T-helper 1 cell treated with Interleukin-12 subunit alpha and Interleukin-12 subunit beta and Interleukin-4 antibody, amounts not matched to agents 30 μg/mL and 1 μg/mL, for 36 hours (primary cell): Measurements from ENCODE around the gene FJX1.
"Not testable (repeated sequence)": the region's sequence is repeated elsewhere in the genome, so short reads cannot be mapped to it uniquely, and the experiment has no call there.

Experiments
- H3K27ac Mint-ChIP-seq: one replicate; pipeline ENCODE4 v1.8.0; 2021; ENCODE audit warnings: mild to moderate bottlenecking, mixed read lengths
- H3K27me3 Mint-ChIP-seq: one replicate; pipeline ENCODE4 v1.8.0; 2021; ENCODE audit warnings: low read depth, mixed read lengths
- H3K36me3 Mint-ChIP-seq: one replicate; pipeline ENCODE4 v1.8.0; 2021; ENCODE audit warnings: low read depth, mixed read lengths
- H3K4me1 Mint-ChIP-seq: one replicate; pipeline ENCODE4 v1.8.0; 2021; ENCODE audit warnings: low read depth, mixed read lengths
- H3K4me3 Mint-ChIP-seq: one replicate; pipeline ENCODE4 v1.8.0; 2021; ENCODE audit warnings: mild to moderate bottlenecking, moderate library complexity, mixed read lengths
- H3K9me3 Mint-ChIP-seq: one replicate; pipeline ENCODE4 v1.8.0; 2021; ENCODE audit warnings: mixed read lengths

The FJX1 gene

GRCh38 chr11:35661534-35661933, 43.3 kb downstream of the FJX1 start:
- H3K27me3 Mint-ChIP-seq: peaks cover 23% of the 10 kb centered on the region
- H3K27ac Mint-ChIP-seq: no peak overlapping the region
- peak overlapping the region; percentile 93 for H3K4me3 Mint-ChIP-seq
- peaks cover 28% of the 10 kb centered on the region for H3K9me3 Mint-ChIP-seq
- H3K36me3 Mint-ChIP-seq: peaks cover 26% of the 10 kb centered on the region
- peaks cover 26% of the 10 kb centered on the region for H3K4me1 Mint-ChIP-seq

GRCh38 chr11:35662061-35662648, 43.9 kb downstream of the FJX1 start:
- peak overlapping the region; percentile 93 for H3K4me3 Mint-ChIP-seq
- H3K27me3 Mint-ChIP-seq: peaks cover 22% of the 10 kb centered on the region
- peaks cover 33% of the 10 kb centered on the region for H3K9me3 Mint-ChIP-seq
- peak overlapping the region; percentile 88 for H3K27ac Mint-ChIP-seq
- peaks cover 26% of the 10 kb centered on the region for H3K4me1 Mint-ChIP-seq
- H3K36me3 Mint-ChIP-seq: peaks cover 30% of the 10 kb centered on the region

GRCh38 chr11:35662649-35663407, 44.6 kb downstream of the FJX1 start, which contains the start of gene TRIM44:
Gene TRIM44, plus strand, starts transcription at chr11:35662775. Its CDS starts 337 bp downstream, at chr11:35663112.
- peaks cover 19% of the 10 kb centered on the region for H3K27me3 Mint-ChIP-seq
- H3K4me3 Mint-ChIP-seq: peak within 1 kb of the TSS; percentile 93
- peaks cover 26% of the 10 kb centered on the region for H3K4me1 Mint-ChIP-seq
- H3K36me3 Mint-ChIP-seq: peaks cover 31% of the 10 kb centered on the region
- H3K9me3 Mint-ChIP-seq: peaks cover 36% of the 10 kb centered on the region
- H3K27ac Mint-ChIP-seq: peak within 1 kb of the TSS; percentile 88

- Mint-ChIP-seq H3K4me3 (peak overlapping the region; percentile 93), H3K36me3 (peaks cover 33% of the 10 kb centered on the region), H3K27me3 (peaks cover 14% of the 10 kb centered on the region), H3K9me3 (peaks cover 42% of the 10 kb centered on the region), H3K4me1 (peaks cover 26% of the 10 kb centered on the region), H3K27ac (peak overlapping the region; percentile 83)
These were observed 45.1 kb downstream of the FJX1 start for GRCh38 chr11:35663408-35663702.

- Mint-ChIP-seq H3K4me1 (peaks cover 26% of the 10 kb centered on the region), H3K4me3 (no peak overlapping the region), H3K9me3 (peaks cover 42% of the 10 kb centered on the region), H3K27ac (no peak overlapping the region), H3K27me3 (peaks cover 12% of the 10 kb centered on the region), H3K36me3 (peaks cover 37% of the 10 kb centered on the region)
These were observed 46.7 kb downstream of the FJX1 start for GRCh38 chr11:35664977-35665441.

- Mint-ChIP-seq H3K4me1 (peaks cover 24% of the 10 kb centered on the region), H3K36me3 (peaks cover 37% of the 10 kb centered on the region)
These were observed 49.0 kb downstream of the FJX1 start for GRCh38 chr11:35667257-35667656.

GRCh38 chr11:35668350-35668749, 50.1 kb downstream of the FJX1 start:
- Mint-ChIP-seq H3K4me1 (peaks cover 17% of the 10 kb centered on the region), H3K36me3 (peaks cover 32% of the 10 kb centered on the region), H3K9me3 (peaks cover 38% of the 10 kb centered on the region)
- H3K27ac Mint-ChIP-seq, H3K4me3 Mint-ChIP-seq, H3K27me3 Mint-ChIP-seq: not testable (repeated sequence)

More at GRCh38 chr11:35667257-35667656, 49.0 kb downstream of the FJX1 start:
- H3K27ac Mint-ChIP-seq: no peak overlapping the region
- H3K9me3 Mint-ChIP-seq: peaks cover 42% of the 10 kb centered on the region
- H3K27me3 Mint-ChIP-seq: peaks cover 2% of the 10 kb centered on the region
- H3K4me3 Mint-ChIP-seq: no peak overlapping the region
